Measurements from ENCODE around the gene MYL2. TPM values are rescaled to one million over a fixed set of nuclear protein-coding genes. Genes with fewer than 3 reads are reported as not detected.

Gene MYL2
- total and polyA plus RNA-seq, 3 donors from 2014 or later = 0.55 to 131 (median 1.9) TPM

DNA sequence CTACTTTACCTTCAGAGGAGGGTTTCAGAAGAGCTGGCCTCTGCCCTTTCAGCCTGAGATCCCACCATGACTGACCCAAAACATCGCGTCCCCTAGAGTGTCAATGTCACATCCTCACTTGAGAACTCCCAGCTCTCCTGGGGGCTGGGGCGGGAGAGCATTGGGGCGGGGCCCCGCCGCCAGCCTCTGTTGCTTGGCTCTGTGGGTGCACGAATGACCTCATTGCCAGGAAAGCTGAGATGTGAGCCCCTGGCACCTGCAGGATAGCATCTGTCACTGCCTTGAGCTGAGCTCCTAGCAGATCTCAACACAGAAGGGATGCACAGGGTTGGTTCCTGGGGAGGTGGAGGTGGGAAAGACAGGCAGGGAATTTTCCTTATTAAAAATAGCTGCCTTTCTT is 20.6 kb upstream of the MYL2 start:
- H3K4me3 ChIP-seq = no peak overlapping the region
- DNase-seq = no peak
- TF ChIP-seq POLR2A (IDR thresholded peaks at IDR 0.05) = no peak
- TF ChIP-seq, protein P1, sequence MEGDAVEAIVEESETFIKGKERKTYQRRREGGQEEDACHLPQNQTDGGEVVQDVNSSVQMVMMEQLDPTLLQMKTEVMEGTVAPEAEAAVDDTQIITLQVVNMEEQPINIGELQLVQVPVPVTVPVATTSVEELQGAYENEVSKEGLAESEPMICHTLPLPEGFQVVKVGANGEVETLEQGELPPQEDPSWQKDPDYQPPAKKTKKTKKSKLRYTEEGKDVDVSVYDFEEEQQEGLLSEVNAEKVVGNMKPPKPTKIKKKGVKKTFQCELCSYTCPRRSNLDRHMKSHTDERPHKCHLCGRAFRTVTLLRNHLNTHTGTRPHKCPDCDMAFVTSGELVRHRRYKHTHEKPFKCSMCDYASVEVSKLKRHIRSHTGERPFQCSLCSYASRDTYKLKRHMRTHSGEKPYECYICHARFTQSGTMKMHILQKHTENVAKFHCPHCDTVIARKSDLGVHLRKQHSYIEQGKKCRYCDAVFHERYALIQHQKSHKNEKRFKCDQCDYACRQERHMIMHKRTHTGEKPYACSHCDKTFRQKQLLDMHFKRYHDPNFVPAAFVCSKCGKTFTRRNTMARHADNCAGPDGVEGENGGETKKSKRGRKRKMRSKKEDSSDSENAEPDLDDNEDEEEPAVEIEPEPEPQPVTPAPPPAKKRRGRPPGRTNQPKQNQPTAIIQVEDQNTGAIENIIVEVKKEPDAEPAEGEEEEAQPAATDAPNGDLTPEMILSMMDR (IDR thresholded peaks at IDR 0.05) = no peak
- H3K9me3 ChIP-seq = no peaks in the 10 kb centered on the region
- WGBS, 2 donors = 81 to 90% methylated on average over 2 to 7 of the region's 7 CpGs
- no peaks in the 10 kb centered on the region for H3K4me1 ChIP-seq
- intact Hi-C loops (cut with DNase I; ENCODE audit: low total_unique reads) = no loop called here
- H3K27me3 ChIP-seq = no peaks in the 10 kb centered on the region
- H3K36me3 ChIP-seq (ENCODE audit: low read depth, missing control alignments) = no peaks in the 10 kb centered on the region
- no peak overlapping the region for H3K27ac ChIP-seq

DNA sequence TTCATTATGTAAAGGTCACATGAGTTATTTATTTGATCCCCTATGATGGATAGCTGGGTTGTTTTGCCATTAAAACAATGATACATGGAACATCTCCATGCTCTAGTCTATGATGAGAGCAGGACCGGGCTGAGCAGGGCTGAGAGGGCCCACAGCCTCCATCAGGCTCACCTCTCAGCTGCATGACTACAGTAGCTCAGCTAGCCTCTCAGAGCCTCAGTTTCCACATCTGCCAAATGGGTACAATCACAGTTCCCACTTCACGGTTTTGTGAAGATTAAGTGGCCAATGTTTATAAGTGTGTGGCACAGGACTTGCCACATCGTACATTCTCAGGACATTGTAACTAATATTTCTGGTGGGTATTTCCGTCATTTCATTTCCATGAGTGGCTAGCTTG is 19.9 kb upstream of the MYL2 start:
- H3K4me1 ChIP-seq = no peaks in the 10 kb centered on the region
- no peaks in the 10 kb centered on the region for H3K27me3 ChIP-seq
- no peaks in the 10 kb centered on the region for H3K36me3 ChIP-seq (ENCODE audit: low read depth, missing control alignments)
- TF ChIP-seq, protein P1 (IDR thresholded peaks at IDR 0.05) = no peak
- TF ChIP-seq POLR2A (IDR thresholded peaks at IDR 0.05) = no peak
- H3K4me3 ChIP-seq = no peak overlapping the region
- WGBS, 2 donors = 85 to 95% methylated on average over 4 of the region's 4 CpGs
- no peak overlapping the region for H3K27ac ChIP-seq
- intact Hi-C loops (cut with DNase I; ENCODE audit: low total_unique reads) = no loop called here
- no peak for DNase-seq
- H3K9me3 ChIP-seq = no peaks in the 10 kb centered on the region

DNA sequence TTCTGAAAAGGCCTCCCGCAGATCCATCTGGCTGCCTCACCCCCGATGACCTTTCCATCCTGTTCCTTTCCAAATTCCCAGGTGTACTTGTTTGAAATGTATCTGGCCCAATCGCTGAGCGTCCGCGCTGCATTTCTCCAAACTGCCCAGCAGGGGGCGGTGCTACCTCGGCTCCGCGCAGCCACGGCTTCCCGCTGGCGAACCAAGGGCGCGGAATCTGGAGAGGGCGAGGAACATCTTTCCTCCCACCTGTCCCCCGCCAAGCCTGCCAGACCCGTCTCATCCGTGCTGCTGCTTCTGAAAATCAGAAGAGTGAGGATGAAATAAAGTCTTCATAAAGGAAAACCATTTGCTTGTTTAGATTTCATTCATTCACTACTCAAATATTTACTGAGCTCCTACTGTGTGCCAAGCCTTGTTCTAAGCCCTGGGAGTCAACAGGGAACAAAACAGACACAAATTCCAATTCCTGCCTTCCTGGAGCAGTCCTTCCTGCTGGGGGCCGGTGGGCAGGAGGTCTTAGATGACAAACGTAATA is 16.8 kb upstream of the MYL2 start:
- no peaks in the 10 kb centered on the region for H3K27me3 ChIP-seq
- H3K4me1 ChIP-seq = no peaks in the 10 kb centered on the region
- 2 to 5% methylated on average over 13 to 21 of the region's 21 CpGs for WGBS, 2 donors
- TF ChIP-seq, protein P1 (IDR thresholded peaks at IDR 0.05) = peak; percentile 80 to 96 (median 87)
- no peak for TF ChIP-seq POLR2A (IDR thresholded peaks at IDR 0.05)
- H3K4me3 ChIP-seq = peak overlapping the region in 1 of 2 donors; percentile 15
- H3K9me3 ChIP-seq = no peaks in the 10 kb centered on the region
- intact Hi-C loops (cut with DNase I; ENCODE audit: low total_unique reads) = loop anchor here (10.0 kb wide), 1 partner anchor 368 kb away; no protein-coding TSS in a partner anchor
- H3K27ac ChIP-seq = no peak overlapping the region
- no peaks in the 10 kb centered on the region for H3K36me3 ChIP-seq (ENCODE audit: low read depth, missing control alignments)
- DNase-seq = peak; percentile 67

DNA sequence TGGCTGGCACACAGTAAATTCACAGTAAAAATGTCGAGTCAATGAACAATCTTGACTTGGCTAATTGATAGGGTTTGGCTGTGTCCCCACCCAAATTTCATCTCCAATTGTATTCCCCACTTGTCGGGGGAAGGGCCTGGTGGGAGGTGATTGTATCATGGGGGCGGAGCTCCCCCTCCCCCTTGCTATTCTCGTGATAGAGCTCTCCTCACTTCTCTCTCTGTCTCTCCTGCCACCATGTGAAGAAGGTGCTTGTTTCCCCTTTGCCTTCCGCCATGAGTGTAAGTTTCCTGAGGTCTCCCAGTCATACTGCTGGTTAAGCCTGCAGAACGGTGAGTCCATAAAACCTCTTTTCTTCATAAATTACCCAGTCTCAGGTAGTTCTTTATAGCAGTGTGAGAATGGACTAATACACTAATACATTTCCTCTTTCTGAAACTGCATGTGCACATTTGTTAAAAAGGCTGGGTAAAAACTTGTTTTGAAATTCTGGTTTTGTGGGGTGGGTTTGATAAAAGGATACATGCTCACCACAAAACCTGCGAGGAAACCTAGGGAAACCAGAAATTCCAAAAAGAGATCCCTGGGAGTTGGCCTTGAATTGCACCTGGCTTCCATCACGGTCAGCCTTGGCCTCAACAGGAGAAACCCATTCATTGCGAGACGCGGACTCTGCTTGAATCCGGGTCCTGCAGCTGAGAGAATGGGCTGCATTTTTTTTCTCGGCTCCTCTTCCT is 16.2 kb upstream of the MYL2 start:
- Histone ChIP-seq H3K9me3 (no peaks in the 10 kb centered on the region), H3K36me3 (ENCODE audit: low read depth, missing control alignments) (no peaks in the 10 kb centered on the region), H3K27me3 (no peaks in the 10 kb centered on the region), H3K27ac (no peak overlapping the region), H3K4me1 (no peaks in the 10 kb centered on the region), H3K4me3 (no peak overlapping the region)
- intact Hi-C loops (cut with DNase I; ENCODE audit: low total_unique reads) = loop anchor here (10.0 kb wide), 1 partner anchor 368 kb away; no protein-coding TSS in a partner anchor
- TF ChIP-seq, protein P1 (IDR thresholded peaks at IDR 0.05) = no peak
- TF ChIP-seq POLR2A (IDR thresholded peaks at IDR 0.05) = no peak
- DNase-seq = no peak
- 27 to 35% methylated on average over 13 of the region's 13 CpGs for WGBS, 2 donors
